Karpas-422 (cell line): ENCODE results near the gene PNPLA3. TPM values are rescaled to one million over a fixed set of nuclear protein-coding genes. Genes with fewer than 3 reads are reported as not detected.

Experiments
- DNase-seq: peaks from one replicate; pipeline ENCODE4 v3.0.0-alpha.2; 2015
- H2AFZ ChIP-seq: fragments of 200-600 bp; sonication (generic); 2 replicates; pipeline ENCODE4 v1.6.1; 2014; ENCODE audit warnings: antibody characterized with exemption, low read length, mixed read lengths
- H3K27ac ChIP-seq: fragments of 200-600 bp; sonication (generic); 2 replicates; pipeline ENCODE4 v1.5.1; 2014; ENCODE audit warnings: mild to moderate bottlenecking, low read length, moderate library complexity
- H3K27me3 ChIP-seq: fragments of 200-600 bp; sonication (generic); 2 replicates; pipeline ENCODE4 v1.6.1; 2014; ENCODE audit warnings: low read length, mixed read lengths
- H3K36me3 ChIP-seq: fragments of 200-600 bp; sonication (generic); 2 replicates; pipeline ENCODE4 v1.6.1; 2014; ENCODE audit warnings: low read length, mixed read lengths; ENCODE audit not compliant: insufficient read depth
- H3K4me1 ChIP-seq: fragments of 200-600 bp; sonication (generic); 2 replicates; pipeline ENCODE4 v1.6.1; 2014; ENCODE audit warnings: mild to moderate bottlenecking, low read length, mixed read lengths
- H3K4me2 ChIP-seq: fragments of 200-600 bp; sonication (generic); 2 replicates; pipeline ENCODE4 v1.6.1; 2014; ENCODE audit warnings: low read length, low read depth, mild to moderate bottlenecking; ENCODE audit not compliant: poor library complexity, severe bottlenecking
- H3K4me3 ChIP-seq: fragments of 200-600 bp; sonication (generic); 2 replicates; pipeline ENCODE4 v1.5.1; 2014; ENCODE audit warnings: mild to moderate bottlenecking, antibody characterized with exemption, low read length, mixed read lengths
- H3K79me2 ChIP-seq: fragments of 200-600 bp; sonication (generic); 2 replicates; pipeline ENCODE4 v1.6.1; 2014; ENCODE audit warnings: mild to moderate bottlenecking, low read length, mixed read lengths
- H3K9ac ChIP-seq: fragments of 200-600 bp; sonication (generic); 2 replicates; pipeline ENCODE4 v1.6.0; 2014; ENCODE audit warnings: low read length
- H3K9me2 ChIP-seq: fragments of 200-600 bp; sonication (generic), shearing (Covaris generic); replicated peaks from 2 replicates; pipeline ENCODE4 v1.6.0; 2014; ENCODE audit warnings: mild to moderate bottlenecking, low read length, moderate library complexity; ENCODE audit not compliant: insufficient read depth
- H3K9me3 ChIP-seq: fragments of 300-700, 200-600 bp; sonication (generic); 2 replicates; pipeline ENCODE4 v1.6.1; 2014; ENCODE audit warnings: low read length, mixed read lengths
- H4K20me1 ChIP-seq: fragments of 200-600 bp; sonication (generic); 2 replicates; pipeline ENCODE4 v1.6.1; 2014; ENCODE audit warnings: mild to moderate bottlenecking, antibody characterized with exemption, low read length, low read depth; ENCODE audit not compliant: insufficient read depth
- total RNA-seq: library from RNA; depleted of rRNA; stranded (reverse); fragments of >200 nt; shearing (Covaris generic); gene quantifications from 2 replicates; pipeline ENCODE4 v1.2.3, GENCODE V29; 2014; ENCODE audit warnings: low replicate concordance; rRNA removed

The PNPLA3 gene
- total RNA-seq, 1 experiment from 2014 or later = not detected

- Histone ChIP-seq H3K79me2 (peaks cover 20% of the 10 kb centered on the region), H3K27ac (no peak overlapping the region), H3K9ac (peak overlapping the region; percentile 65), H3K4me2 (peak overlapping the region; percentile 71), H3K4me1 (peaks cover 29% of the 10 kb centered on the region), H3K9me2 (no peaks in the 10 kb centered on the region), H2AFZ (peak overlapping the region; percentile 74; the same call in 1 of the 2 replicates), H4K20me1 (no peaks in the 10 kb centered on the region), H3K27me3 (no peaks in the 10 kb centered on the region), H3K36me3 (peaks cover 36% of the 10 kb centered on the region; the same call in 1 of the 2 replicates), H3K9me3 (no peaks in the 10 kb centered on the region), H3K4me3 (peak overlapping the region; percentile 65)
- DNase-seq = peak; percentile 79
Observed at GRCh38 chr22:43996170-43996980, 72.8 kb downstream of the PNPLA3 start.

DNA sequence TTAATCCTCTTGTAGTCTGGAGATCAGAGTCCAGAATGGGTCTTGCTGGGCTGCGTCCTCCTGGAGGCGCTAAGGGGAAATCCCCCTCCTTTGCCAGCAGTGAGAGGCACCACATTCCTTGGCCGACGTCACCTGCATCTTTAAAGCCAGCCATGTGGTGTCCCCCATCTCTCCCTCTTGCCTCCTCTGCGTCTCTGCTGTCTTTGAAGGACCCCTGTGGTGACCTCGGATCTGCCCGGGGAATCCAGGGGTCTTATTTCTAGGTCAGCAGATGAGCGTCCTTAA, 73.3 kb downstream of the PNPLA3 start:
- Histone ChIP-seq H2AFZ (no peak overlapping the region), H4K20me1 (no peaks in the 10 kb centered on the region), H3K36me3 (peaks cover 36% of the 10 kb centered on the region; the same call in 1 of the 2 replicates), H3K27ac (no peak overlapping the region), H3K9ac (no peak overlapping the region), H3K9me3 (no peaks in the 10 kb centered on the region), H3K4me3 (no peak overlapping the region), H3K4me1 (peaks cover 29% of the 10 kb centered on the region), H3K4me2 (no peak overlapping the region), H3K79me2 (peaks cover 20% of the 10 kb centered on the region), H3K27me3 (no peaks in the 10 kb centered on the region), H3K9me2 (no peaks in the 10 kb centered on the region)
- DNase-seq = no peak

Other genes starting within 250 kb of the PNPLA3 start
- gene EFCAB6, start 111.5 kb upstream of the PNPLA3 start, total RNA-seq = 0.47 TPM in 1 of 2 replicates, not detected in the other
- gene SULT4A1, start 61.3 kb upstream of the PNPLA3 start, total RNA-seq = not detected in 2 replicates
- not detected in 2 replicates for gene PNPLA5, start 31.8 kb upstream of the PNPLA3 start, total RNA-seq
- gene SAMM50, start 31.6 kb downstream of the PNPLA3 start, total RNA-seq = 37.3 and 42.9 TPM in 2 replicates
- gene PARVB, start 100.5 kb downstream of the PNPLA3 start, total RNA-seq = 24.9 and 32.6 TPM in 2 replicates